AG10803 (cell line): ENCODE results near the gene TSPAN3.

Experiments used
- DNase-seq: peaks from one replicate; pipeline ENCODE4 v3.0.0; 2010; ENCODE audit warnings: low read depth
- H3K4me3 ChIP-seq: 2 replicates; pipeline ENCODE4 v1.5.1; 2011; ENCODE audit warnings: mild to moderate bottlenecking, low read length, control low read depth
- TF ChIP-seq, protein P1 (sequence below): conservative IDR thresholded peaks from 2 replicates; pipeline ENCODE4 v1.5.1; 2011; ENCODE audit warnings: mild to moderate bottlenecking, low read length, control low read depth, inconsistent platforms

The TSPAN3 gene

DNA sequence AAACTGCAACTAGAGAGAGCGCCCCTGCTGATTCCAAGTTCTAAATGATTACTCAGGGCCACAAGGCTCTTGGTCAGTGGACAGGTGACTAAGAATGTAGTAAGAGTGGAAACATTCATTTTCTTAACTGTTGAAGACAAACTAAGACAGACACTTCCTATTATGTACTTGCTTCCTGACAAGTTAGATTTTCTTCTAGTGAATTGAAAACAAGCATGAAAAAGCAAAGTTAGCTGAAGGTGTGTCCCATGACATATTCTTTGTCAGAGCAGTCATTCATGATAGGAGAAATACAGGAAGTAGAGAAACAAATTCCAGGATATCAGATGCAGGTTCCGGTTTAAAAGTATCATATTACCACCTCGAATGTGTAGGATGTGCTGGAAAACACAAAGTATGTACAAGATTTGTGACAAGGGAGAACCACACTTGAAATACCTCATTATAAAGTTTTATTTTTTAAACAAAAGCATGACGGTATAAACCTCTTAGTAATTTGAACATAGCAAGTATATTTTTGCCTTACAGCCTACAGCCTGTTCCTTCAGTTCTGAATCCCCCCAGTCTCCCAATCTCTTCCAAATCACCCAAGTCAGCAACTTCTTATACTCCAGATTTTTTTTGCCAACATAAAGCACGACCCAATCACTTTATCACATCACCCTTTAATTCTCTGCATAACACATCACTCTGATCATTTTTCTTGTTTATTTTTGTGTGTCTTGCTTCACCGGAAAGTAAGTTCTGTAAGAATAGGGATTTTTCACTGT, 6.2 kb downstream of the TSPAN3 start:
- H3K4me3 ChIP-seq, result no peak overlapping the region
- TF ChIP-seq, protein P1, sequence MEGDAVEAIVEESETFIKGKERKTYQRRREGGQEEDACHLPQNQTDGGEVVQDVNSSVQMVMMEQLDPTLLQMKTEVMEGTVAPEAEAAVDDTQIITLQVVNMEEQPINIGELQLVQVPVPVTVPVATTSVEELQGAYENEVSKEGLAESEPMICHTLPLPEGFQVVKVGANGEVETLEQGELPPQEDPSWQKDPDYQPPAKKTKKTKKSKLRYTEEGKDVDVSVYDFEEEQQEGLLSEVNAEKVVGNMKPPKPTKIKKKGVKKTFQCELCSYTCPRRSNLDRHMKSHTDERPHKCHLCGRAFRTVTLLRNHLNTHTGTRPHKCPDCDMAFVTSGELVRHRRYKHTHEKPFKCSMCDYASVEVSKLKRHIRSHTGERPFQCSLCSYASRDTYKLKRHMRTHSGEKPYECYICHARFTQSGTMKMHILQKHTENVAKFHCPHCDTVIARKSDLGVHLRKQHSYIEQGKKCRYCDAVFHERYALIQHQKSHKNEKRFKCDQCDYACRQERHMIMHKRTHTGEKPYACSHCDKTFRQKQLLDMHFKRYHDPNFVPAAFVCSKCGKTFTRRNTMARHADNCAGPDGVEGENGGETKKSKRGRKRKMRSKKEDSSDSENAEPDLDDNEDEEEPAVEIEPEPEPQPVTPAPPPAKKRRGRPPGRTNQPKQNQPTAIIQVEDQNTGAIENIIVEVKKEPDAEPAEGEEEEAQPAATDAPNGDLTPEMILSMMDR, result no peak
- DNase-seq, result no peak

DNA sequence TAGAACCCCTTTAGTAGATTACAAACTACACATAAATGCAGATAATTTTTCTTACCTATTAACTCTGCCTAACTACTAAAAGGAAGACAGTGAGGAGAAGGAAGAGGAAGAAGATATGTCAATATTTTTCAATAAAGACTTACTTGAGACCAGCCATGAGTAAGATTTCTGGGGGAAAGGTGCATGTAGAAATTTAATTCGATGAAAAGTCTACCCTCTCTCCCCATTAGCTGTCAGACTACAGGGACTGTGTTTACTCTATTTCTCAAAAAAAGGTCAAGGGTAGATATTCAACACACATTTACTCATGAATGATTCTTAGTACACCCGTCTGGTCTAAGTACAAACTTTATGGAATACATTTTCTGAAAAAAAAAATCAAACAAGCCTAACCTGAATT, 6.8 kb downstream of the TSPAN3 start:
- H3K4me3 ChIP-seq, result no peak overlapping the region
- TF ChIP-seq, protein P1, result no peak
- no peak for DNase-seq

DNA sequence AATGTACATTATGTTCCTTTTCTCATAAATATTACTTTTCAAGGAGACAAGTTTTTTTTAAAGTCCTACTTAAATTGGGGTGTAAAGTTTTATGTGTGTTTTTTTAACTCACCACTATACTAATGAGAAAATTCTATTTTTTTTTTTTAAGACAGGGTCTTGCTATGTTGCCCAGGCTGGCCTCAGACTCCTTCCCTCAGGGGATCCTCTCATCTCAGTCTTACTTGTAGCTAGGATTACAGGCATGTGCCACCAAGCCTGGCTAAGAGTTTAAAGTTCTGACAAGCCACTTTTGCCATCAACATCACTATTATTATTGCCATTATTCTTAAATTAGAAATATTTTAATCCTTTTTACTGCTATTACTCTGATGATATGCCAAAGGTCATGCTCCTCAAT, 7.7 kb downstream of the TSPAN3 start:
- TF ChIP-seq, protein P1, result no peak
- DNase-seq, result no peak

DNA sequence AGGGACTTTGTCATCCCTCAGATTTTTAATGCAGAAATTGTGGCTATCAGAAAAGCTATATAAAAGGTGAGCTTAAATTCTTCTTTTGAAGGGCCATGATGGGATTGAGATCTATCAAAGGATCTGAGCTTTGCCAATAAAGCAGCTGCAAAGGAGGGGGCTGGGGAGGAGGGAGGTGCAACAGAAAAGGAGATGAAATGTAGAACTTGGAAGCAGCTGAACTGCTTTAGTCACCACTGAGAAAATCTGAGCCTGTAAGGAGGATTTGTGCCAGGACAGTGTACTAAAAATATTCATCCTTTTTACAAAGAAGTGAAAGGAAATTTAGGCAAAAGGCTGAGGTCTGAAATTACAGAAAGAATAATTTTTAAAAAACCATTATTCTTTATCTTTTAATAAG, 10.4 kb downstream of the TSPAN3 start:
- no peak overlapping the region; the same call in 1 of the 2 replicates for H3K4me3 ChIP-seq
- TF ChIP-seq, protein P1, result no peak
- DNase-seq, result peak; percentile 56

More for the DNA sequence above, 7.7 kb downstream of the TSPAN3 start:
- H3K4me3 ChIP-seq, result no peak overlapping the region

DNA sequence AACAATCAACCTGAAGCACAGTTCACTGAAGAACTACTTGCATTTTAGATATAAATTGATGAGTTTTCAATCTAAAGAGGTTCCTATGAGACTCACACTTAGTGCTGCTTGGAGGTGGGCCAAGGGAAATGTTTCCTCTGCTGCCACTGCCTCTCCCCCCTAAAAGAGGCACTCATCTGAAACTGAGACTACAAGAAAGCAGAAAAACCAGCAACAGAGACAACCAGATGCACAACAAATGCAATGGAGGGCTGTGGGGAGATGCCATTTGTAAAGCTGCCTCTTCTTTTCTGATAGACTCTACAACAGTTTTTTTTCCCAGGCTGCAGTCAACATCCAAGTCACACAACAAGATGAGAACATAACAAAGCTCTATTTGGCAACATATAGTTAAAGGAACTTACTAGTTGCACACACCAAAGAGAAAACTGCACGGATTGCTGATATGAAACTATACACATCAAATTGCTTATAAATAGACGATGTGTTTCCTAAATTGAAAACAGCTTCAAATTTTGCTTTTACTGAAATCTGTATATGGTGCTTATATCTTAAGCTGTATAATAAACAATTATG, 11.0 kb downstream of the TSPAN3 start:
- TF ChIP-seq, protein P1, result no peak
- no peak overlapping the region for H3K4me3 ChIP-seq
- no peak for DNase-seq

DNA sequence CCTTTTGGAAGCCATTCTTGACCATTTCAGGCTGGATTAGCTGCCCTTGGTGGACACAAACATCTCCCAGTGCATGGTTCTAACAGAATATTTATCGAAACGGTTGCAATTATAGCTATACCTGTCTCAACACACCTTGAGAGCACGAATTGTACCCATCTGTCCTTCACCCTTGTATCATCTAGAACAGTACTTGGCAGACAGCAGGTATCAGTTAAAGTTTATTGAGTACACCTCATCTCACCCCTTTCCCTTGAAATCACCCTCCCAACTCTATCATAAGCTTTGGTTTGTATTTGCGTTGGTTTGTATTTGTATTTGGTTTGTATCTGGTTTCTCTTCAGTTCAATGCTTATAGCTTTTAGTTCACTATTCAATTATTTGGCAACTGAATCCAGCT, 12.4 kb downstream of the TSPAN3 start:
- H3K4me3 ChIP-seq, result no peak overlapping the region
- DNase-seq, result no peak
- TF ChIP-seq, protein P1, result no peak

DNA sequence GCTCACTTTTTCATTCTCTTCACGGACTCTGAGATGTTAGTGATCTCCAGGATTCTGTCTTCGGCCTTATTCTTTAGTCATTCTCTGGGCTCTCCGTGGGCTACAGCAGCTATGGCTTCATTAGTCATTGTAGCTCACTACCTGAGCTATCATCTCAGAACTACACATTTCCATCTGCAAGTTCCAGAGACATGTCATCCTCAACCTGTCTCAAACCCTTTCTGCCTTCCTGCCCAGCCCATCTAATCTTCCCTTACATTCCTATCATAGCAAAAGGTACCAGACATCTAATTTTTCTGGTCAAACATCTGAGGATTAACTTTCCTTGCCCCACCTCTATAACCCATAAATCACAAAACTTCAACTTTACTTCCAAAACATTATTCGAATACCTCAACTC, 13.2 kb downstream of the TSPAN3 start:
- TF ChIP-seq, protein P1, result no peak
- no peak overlapping the region for H3K4me3 ChIP-seq
- DNase-seq, result peak; percentile 27
